A673 (cell line): ENCODE data around the gene MLPH. TPM values are rescaled to one million over a fixed set of nuclear protein-coding genes. Genes with fewer than 3 reads are reported as not detected.

ENCODE experiments used
- BruUV-seq: library from RNA; stranded (reverse); fragments of 400-500 nt; replicated peaks from 2 replicates; lab custom pipeline; 2021; lab: Mats Ljungman, UMichigan
- CTCF ChIA-PET: fragments of 300-600 bp; sonication (Branson Sonifier 250); formaldehyde crosslinking; loops from one replicate; lab custom pipeline; 2022; ENCODE audit warnings: antibody characterized with exemption; lab: Charles Lee
- POLR2A ChIA-PET: fragments of 300-600 bp; sonication (Branson Sonifier 250); formaldehyde crosslinking; loops from one replicate; lab custom pipeline; 2022; ENCODE audit warnings: antibody characterized with exemption; ENCODE audit not compliant: low non-redundant PET; lab: Charles Lee
- DNase-seq: peaks from one replicate; pipeline ENCODE4 v3.0.0-alpha.2; 2015; ENCODE audit warnings: low spot score
- H3K27ac ChIP-seq: fragments of 200-600 bp; sonication (generic); 2 replicates; pipeline ENCODE4 v1.5.1; 2016; ENCODE audit warnings: mixed run types, low read depth, mild to moderate bottlenecking, mixed read lengths, antibody characterized with exemption, low read length; ENCODE audit not compliant: poor library complexity, severe bottlenecking
- H3K27me3 ChIP-seq: fragments of 200-600 bp; sonication (generic); replicated peaks from 2 replicates; pipeline ENCODE4 v1.6.1; 2017; ENCODE audit warnings: mixed run types, low read depth, mild to moderate bottlenecking, mixed read lengths, antibody characterized with exemption, low read length; ENCODE audit not compliant: insufficient read depth, poor library complexity
- H3K36me3 ChIP-seq: fragments of 200-600 bp; sonication (generic); 2 replicates; pipeline ENCODE4 v1.6.1; 2016; ENCODE audit warnings: mixed run types, mild to moderate bottlenecking, mixed read lengths, antibody characterized with exemption, low read length; ENCODE audit not compliant: insufficient read depth, poor library complexity, severe bottlenecking
- H3K4me1 ChIP-seq: fragments of 200-600 bp; sonication (generic); 2 replicates; pipeline ENCODE4 v1.6.1; 2017; ENCODE audit warnings: mixed run types, mild to moderate bottlenecking, mixed read lengths, antibody characterized with exemption, low read length; ENCODE audit not compliant: insufficient read depth, poor library complexity, severe bottlenecking
- H3K4me3 ChIP-seq: fragments of 200-600 bp; sonication (generic); 2 replicates; pipeline ENCODE4 v1.5.1; 2016; ENCODE audit warnings: low read depth, mixed run types, mild to moderate bottlenecking, mixed read lengths, low read length; ENCODE audit not compliant: poor library complexity, severe bottlenecking
- H3K9me3 ChIP-seq: fragments of 200-600 bp; sonication (generic); 2 replicates; pipeline ENCODE4 v1.6.1; 2016; ENCODE audit warnings: mixed run types, low read depth, mild to moderate bottlenecking, mixed read lengths, antibody characterized with exemption, low read length; ENCODE audit not compliant: poor library complexity, severe bottlenecking
- EZH2 ChIP-seq: fragments of 200-600 bp; sonication (generic); IDR thresholded peaks from 2 replicates; pipeline ENCODE4 v1.6.1; 2017; ENCODE audit warnings: borderline replicate concordance, low read depth, mild to moderate bottlenecking, mixed read lengths, antibody characterized with exemption, low read length; ENCODE audit not compliant: poor library complexity, severe bottlenecking
- intact Hi-C: fragments of 100-400 bp; cut with micrococcal nuclease; formaldehyde crosslinking; loops from one replicate; pipeline ENCODE4 v1.10.0; 2022; ENCODE audit not compliant: unreplicated experiment
- total RNA-seq: library from RNA; stranded (reverse); gene quantifications from 2 replicates; pipeline ENCODE4 v1.2.3, GENCODE V29; 2021
- TF ChIP-seq, protein P1 (sequence below): fragments of 300-800, 200-600 bp; sonication (generic); conservative IDR thresholded peaks from 2 replicates; pipeline ENCODE4 v1.5.1; 2017; ENCODE audit warnings: low read depth, mild to moderate bottlenecking, antibody characterized with exemption, low read length, moderate library complexity, mixed read lengths

MLPH gene
- total RNA-seq, 1 experiment from 2014 or later = not detected

- Histone ChIP-seq H3K27ac (no peak overlapping the region), H3K27me3 (peaks cover 3% of the 10 kb centered on the region), H3K4me3 (no peak overlapping the region), H3K9me3 (peaks cover 5% of the 10 kb centered on the region), H3K36me3 (no peaks in the 10 kb centered on the region), H3K4me1 (no peaks in the 10 kb centered on the region)
- intact Hi-C loops = no loop called here
- CTCF ChIA-PET = no interaction called here
- POLR2A ChIA-PET = no interaction called here
- DNase-seq = no peak
- TF ChIP-seq EZH2 = no peak
- TF ChIP-seq, protein P1, sequence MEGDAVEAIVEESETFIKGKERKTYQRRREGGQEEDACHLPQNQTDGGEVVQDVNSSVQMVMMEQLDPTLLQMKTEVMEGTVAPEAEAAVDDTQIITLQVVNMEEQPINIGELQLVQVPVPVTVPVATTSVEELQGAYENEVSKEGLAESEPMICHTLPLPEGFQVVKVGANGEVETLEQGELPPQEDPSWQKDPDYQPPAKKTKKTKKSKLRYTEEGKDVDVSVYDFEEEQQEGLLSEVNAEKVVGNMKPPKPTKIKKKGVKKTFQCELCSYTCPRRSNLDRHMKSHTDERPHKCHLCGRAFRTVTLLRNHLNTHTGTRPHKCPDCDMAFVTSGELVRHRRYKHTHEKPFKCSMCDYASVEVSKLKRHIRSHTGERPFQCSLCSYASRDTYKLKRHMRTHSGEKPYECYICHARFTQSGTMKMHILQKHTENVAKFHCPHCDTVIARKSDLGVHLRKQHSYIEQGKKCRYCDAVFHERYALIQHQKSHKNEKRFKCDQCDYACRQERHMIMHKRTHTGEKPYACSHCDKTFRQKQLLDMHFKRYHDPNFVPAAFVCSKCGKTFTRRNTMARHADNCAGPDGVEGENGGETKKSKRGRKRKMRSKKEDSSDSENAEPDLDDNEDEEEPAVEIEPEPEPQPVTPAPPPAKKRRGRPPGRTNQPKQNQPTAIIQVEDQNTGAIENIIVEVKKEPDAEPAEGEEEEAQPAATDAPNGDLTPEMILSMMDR = no peak
- BruUV-seq = no TSS peak
Observed at GRCh38 chr2:237551071-237551574, 64.1 kb downstream of the MLPH start.

DNA sequence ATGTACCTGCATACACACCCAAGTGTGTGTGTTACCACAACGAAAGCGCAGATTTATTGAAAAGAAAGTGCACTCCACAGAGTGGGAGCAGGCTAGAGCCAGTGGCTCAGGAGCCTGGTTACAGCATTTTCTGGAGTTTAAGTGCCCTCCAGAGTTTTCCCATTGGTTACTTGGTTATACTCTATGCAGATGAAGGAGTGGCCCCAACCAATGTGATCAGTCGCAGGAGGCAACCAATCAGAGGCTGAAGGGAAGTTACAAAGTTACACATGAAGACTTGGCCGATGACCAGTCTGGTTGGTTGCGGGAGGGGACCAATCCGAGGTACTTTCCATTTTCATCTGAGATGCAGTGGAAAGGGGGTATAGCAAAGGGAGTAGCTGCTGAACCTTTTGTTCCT is 65.9 kb downstream of the MLPH start:
- peak; percentile 17 for DNase-seq
- peaks cover 10% of the 10 kb centered on the region for H3K27me3 ChIP-seq
- H3K9me3 ChIP-seq = peaks cover 5% of the 10 kb centered on the region
- H3K27ac ChIP-seq = no peak overlapping the region
- ChIA-PET CTCF (no interaction called here), POLR2A (no interaction called here)
- H3K36me3 ChIP-seq = no peaks in the 10 kb centered on the region
- intact Hi-C loops = no loop called here
- TF ChIP-seq, protein P1 = no peak
- no peak for TF ChIP-seq EZH2
- no peak overlapping the region for H3K4me3 ChIP-seq
- no peaks in the 10 kb centered on the region for H3K4me1 ChIP-seq
- BruUV-seq = no TSS peak

DNA sequence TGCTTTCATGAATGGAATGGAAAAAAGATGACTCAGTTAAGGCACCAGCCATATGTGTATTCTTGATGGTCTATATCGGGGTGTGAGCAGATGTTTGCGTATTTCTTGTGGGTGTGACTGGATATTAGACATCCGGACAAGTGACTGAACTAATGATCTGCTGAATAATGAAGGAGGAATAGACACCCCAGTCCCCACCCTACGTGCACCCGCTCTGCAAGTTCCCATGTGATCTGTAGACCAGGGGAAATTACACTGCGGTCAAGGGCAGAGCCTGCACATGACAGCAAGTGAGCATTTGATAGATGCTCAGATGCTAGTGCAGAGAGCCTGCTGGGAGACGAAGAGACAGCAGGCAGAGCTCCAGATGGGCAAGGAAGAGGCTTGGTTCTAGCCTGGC is 66.9 kb downstream of the MLPH start:
- BruUV-seq = no TSS peak
- peaks cover 5% of the 10 kb centered on the region for H3K9me3 ChIP-seq
- no peak overlapping the region for H3K27ac ChIP-seq
- POLR2A ChIA-PET = no interaction called here
- intact Hi-C loops = no loop called here
- TF ChIP-seq, protein P1 = no peak
- TF ChIP-seq EZH2 = no peak
- no peaks in the 10 kb centered on the region for H3K36me3 ChIP-seq
- H3K4me3 ChIP-seq = no peak overlapping the region
- peaks cover 13% of the 10 kb centered on the region for H3K27me3 ChIP-seq
- CTCF ChIA-PET = no interaction called here
- no peaks in the 10 kb centered on the region for H3K4me1 ChIP-seq
- no peak for DNase-seq
